Ascending aorta (tissue), 2 donors: ENCODE data around the gene RNF220. TPM values are rescaled to one million over a fixed set of nuclear protein-coding genes. Genes with fewer than 3 reads are reported as not detected.

Experiments used
- DNase-seq, 2 donors: peaks; one replicate each; pipeline ENCODE4 v3.0.0-alpha.2; 2019; ENCODE audit warnings: low spot score in 2 of 2
- H3K27ac ChIP-seq, 2 donors: fragments of 200-600 bp; sonication (generic); one replicate each; pipeline ENCODE4 v1.5.1; 2016 to 2017; ENCODE audit warnings: mild to moderate bottlenecking in 1 of 2
- H3K27me3 ChIP-seq: fragments of 200-600 bp; sonication (generic); one replicate; pipeline ENCODE4 v1.5.1; 2017
- H3K36me3 ChIP-seq, 2 donors: fragments of 200-600 bp; sonication (generic); one replicate each; pipeline ENCODE4 v1.5.1; 2016
- H3K4me1 ChIP-seq, 2 donors: fragments of 200-600 bp; sonication (generic); one replicate each; pipeline ENCODE4 v1.5.1; 2016 to 2017; ENCODE audit warnings: mild to moderate bottlenecking in 1 of 2
- H3K4me3 ChIP-seq, 2 donors: fragments of 200-600 bp; sonication (generic); one replicate each; pipeline ENCODE4 v1.5.1; 2016 to 2017; ENCODE audit warnings: mild to moderate bottlenecking in 1 of 2
- H3K9me3 ChIP-seq, 2 donors: fragments of 200-600 bp; sonication (generic); one replicate each; pipeline ENCODE4 v1.5.1; 2016
- intact Hi-C: fragments of 100-400 bp; cut with DNase I; formaldehyde crosslinking; loops from one replicate; pipeline ENCODE4 v1.15.1; 2023
- total RNA-seq: library from RNA; depleted of rRNA; stranded (reverse); fragments of >200 nt; gene quantifications from one replicate; pipeline ENCODE4 v1.1.0, GENCODE V29; 2016
- TF ChIP-seq, protein P1 (sequence below), 3 experiments: fragments of 200-600 bp in 2 of 3; fragments of 450-650 bp in 1 of 3; sonication (generic) in 2 of 3; IDR thresholded peaks; one replicate each; pipeline ENCODE4 v1.5.1; 2016 to 2019; ENCODE audit warnings: antibody characterized with exemption in 3 of 3, mild to moderate bottlenecking in 1 of 3, moderate library complexity in 1 of 3

RNF220 gene
- total RNA-seq, 1 donor from 2014 or later = 54.8 TPM

DNA sequence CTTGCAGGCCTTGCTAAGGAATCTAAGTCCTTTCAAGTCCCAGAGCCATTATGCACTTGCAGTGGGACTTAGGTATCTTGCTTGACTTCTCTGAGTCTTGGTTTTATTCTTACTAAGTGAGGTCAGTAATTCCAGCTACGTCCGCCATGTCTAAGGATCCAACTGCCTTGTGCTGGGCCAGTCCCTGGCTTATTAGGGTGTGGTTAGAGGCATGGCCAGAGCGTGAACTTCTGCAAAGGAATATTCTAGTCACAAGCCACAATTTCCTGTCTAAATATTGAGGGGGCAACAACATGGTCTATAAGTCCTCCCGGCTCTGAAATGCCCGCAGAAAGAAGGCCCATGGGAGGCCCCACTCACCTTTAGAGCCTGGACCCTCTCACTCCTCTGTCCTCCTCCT lies 186.3 kb downstream of the RNF220 start:
- Histone ChIP-seq H3K27ac (no peak overlapping the region), H3K4me1 (no peaks in the 10 kb centered on the region), H3K4me3 (no peak overlapping the region), H3K27me3 (no peaks in the 10 kb centered on the region), H3K9me3 (no peaks in the 10 kb centered on the region), H3K36me3 (no peaks in the 10 kb centered on the region)
- TF ChIP-seq, protein P1, sequence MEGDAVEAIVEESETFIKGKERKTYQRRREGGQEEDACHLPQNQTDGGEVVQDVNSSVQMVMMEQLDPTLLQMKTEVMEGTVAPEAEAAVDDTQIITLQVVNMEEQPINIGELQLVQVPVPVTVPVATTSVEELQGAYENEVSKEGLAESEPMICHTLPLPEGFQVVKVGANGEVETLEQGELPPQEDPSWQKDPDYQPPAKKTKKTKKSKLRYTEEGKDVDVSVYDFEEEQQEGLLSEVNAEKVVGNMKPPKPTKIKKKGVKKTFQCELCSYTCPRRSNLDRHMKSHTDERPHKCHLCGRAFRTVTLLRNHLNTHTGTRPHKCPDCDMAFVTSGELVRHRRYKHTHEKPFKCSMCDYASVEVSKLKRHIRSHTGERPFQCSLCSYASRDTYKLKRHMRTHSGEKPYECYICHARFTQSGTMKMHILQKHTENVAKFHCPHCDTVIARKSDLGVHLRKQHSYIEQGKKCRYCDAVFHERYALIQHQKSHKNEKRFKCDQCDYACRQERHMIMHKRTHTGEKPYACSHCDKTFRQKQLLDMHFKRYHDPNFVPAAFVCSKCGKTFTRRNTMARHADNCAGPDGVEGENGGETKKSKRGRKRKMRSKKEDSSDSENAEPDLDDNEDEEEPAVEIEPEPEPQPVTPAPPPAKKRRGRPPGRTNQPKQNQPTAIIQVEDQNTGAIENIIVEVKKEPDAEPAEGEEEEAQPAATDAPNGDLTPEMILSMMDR (IDR thresholded peaks at IDR 0.05) = no peak
- DNase-seq = no peak
- intact Hi-C loops = loop anchor here (10.0 kb wide), 1 partner anchor 587 kb away; no protein-coding TSS in a partner anchor

DNA sequence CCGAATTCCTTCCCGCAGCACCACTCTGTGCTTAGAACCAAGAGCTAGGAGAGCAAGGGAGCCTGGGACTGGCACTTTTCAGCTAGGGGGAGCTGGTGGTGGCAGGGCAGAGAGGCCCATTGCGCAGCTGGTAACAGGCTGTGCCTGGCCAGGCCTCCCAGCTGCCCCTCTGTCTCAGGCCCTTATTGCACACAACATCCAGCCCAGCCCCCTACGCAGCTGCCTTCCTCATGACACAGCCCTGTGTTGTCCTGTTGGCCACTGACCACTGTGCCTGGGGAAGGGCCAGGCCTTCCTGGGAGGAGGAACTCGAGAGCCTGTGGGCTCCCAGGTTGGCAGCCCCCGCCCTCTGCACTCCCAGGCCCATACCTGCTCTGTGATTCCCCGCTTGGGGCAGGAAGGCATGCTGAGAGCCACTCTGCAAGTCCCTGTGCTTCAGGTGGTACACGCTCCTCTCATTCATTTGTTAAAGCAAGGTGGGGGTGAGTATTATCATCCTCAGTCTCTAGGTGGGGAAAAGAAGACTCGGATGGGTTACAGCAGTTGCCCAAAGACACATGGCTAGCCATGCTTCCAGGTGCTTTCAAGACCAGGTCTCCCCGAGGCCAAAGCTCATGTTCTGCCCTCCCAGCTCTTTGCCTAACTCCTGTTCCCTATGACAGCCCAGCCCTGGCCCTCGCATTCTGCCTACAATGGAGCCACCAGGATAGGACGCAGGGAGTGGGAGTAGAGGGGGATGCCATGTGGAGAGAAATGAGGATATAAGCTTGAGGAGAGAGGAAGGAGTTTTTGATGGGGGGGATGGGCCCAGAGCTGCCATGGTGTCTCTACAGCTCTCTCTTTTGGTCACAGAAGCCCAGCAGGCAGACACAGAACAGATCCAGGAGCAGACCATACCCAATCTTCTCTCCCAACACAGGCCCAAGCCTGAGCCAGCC lies 187.4 kb downstream of the RNF220 start:
- Histone ChIP-seq H3K4me1 (no peaks in the 10 kb centered on the region), H3K27ac (no peak overlapping the region), H3K27me3 (no peaks in the 10 kb centered on the region), H3K9me3 (no peaks in the 10 kb centered on the region), H3K4me3 (no peak overlapping the region), H3K36me3 (no peaks in the 10 kb centered on the region)
- intact Hi-C loops = loop anchor here (10.0 kb wide), 1 partner anchor 588 kb away; no protein-coding TSS in a partner anchor
- DNase-seq = no peak
- TF ChIP-seq, protein P1 (IDR thresholded peaks at IDR 0.05) = no peak

DNA sequence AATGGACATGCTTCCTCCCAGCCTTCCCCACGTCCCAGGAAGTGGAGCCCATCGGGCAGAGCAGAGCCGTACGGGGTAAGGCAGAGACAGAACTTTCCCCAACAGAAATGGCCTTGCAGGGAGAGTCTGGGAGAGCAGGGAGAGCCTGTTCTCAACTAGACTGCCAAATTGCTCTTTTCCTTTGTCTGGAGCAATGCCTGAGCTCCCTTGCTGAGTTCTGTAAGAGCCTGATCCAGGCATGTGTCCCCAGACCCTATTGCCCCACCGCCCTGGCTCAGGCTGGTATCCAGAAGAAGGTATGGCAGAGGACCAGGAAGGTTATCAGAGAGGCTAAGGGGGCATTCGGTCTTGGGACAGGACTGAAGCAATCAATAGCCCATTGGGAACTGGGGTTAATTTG lies 189.3 kb downstream of the RNF220 start:
- Histone ChIP-seq H3K27me3 (peaks cover 4% of the 10 kb centered on the region), H3K27ac (no peak overlapping the region), H3K4me3 (no peak overlapping the region), H3K4me1 (no peaks in the 10 kb centered on the region), H3K9me3 (no peaks in the 10 kb centered on the region), H3K36me3 (no peaks in the 10 kb centered on the region)
- TF ChIP-seq, protein P1 (IDR thresholded peaks at IDR 0.05) = no peak
- DNase-seq = no peak
- intact Hi-C loops = loop anchor here (2.0 to 10.0 kb wide), 2 partner anchors 216 to 590 kb away; no protein-coding TSS in a partner anchor

DNA sequence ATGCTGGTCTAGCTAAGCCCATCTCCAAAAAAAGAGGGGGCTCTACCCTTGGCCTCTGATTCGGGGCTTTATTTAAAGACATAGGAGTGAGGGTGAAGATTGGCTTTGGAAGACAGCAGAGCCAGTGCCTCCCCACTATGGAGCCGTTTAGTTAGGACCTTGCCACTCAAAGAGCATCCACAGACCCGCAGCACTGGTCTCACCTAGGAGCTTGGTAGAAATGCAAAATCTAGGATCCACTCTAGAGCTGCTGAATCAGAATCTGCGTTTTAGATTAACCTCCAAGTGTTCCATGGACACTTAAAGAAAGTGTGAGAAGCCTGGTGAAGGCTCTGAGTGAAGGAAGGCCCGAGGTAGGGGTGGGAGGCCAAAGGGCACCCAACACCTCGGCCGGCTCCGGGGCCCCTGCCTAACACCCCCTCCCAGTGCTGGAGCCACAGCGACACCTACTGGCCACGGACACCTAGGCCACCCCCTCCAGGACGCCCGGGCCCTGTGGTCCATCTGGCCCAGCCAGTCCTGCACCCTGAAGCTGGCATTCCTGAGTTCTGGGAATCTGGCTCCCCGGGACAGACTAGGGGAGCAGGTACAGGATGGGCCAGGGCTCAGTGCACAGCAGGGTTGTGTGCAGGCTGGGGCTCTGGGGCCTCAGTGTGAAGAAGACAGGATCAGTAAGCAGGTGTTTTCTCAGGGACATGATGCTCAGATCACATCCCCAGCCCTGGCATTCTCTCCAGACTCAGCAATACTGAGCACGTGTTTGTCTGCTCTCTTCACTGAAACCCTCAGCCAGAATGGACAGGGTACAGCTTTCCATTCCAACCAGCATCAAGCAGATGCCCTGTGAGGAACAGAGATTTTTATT lies 190.0 kb downstream of the RNF220 start:
- intact Hi-C loops = loop anchor here (1.0 to 10.0 kb wide), 5 partner anchors 216 to 590 kb away; no protein-coding TSS in a partner anchor

DNA sequence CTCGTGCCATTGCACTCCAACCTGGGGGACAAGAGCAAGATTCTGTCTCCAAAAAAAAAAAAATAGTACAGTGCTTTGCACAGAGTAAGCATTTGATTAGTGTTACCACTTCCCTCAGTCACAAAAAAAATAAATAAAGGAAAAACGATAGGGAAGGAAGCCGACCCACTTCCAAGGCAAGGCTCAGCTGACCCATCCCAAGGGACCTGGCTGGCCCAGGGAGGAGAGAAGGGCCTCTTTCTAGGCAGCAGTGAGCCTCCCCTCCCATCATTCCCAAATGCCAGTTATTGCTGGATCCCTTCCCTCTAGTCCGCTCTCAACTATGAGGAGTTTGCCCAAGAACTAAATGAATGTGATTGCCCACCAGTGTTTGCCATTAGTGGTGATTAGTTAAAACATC lies 191.5 kb downstream of the RNF220 start:
- Histone ChIP-seq H3K27ac (no peak overlapping the region), H3K36me3 (no peaks in the 10 kb centered on the region), H3K4me3 (no peak overlapping the region), H3K4me1 (no peaks in the 10 kb centered on the region), H3K27me3 (peaks cover 4% of the 10 kb centered on the region), H3K9me3 (no peaks in the 10 kb centered on the region)
- intact Hi-C loops = loop anchor here (5.0 to 10.0 kb wide), 3 partner anchors 274 to 592 kb away; no protein-coding TSS in a partner anchor
- TF ChIP-seq, protein P1 (IDR thresholded peaks at IDR 0.05) = no peak
- no peak for DNase-seq

More for the DNA sequence above, 190.0 kb downstream of the RNF220 start:
- TF ChIP-seq, protein P1 (IDR thresholded peaks at IDR 0.05) = peak; percentile 89 to 97 (median 92)
- H3K36me3 ChIP-seq = no peaks in the 10 kb centered on the region
- peaks cover 4% of the 10 kb centered on the region for H3K27me3 ChIP-seq
- H3K4me3 ChIP-seq = no peak overlapping the region
- DNase-seq = peak; percentile 19 to 72
- H3K4me1 ChIP-seq = no peaks in the 10 kb centered on the region
- no peak overlapping the region for H3K27ac ChIP-seq
- no peaks in the 10 kb centered on the region for H3K9me3 ChIP-seq
